ENCODE measurements around the gene TTC31.

Gene TTC31

DNA sequence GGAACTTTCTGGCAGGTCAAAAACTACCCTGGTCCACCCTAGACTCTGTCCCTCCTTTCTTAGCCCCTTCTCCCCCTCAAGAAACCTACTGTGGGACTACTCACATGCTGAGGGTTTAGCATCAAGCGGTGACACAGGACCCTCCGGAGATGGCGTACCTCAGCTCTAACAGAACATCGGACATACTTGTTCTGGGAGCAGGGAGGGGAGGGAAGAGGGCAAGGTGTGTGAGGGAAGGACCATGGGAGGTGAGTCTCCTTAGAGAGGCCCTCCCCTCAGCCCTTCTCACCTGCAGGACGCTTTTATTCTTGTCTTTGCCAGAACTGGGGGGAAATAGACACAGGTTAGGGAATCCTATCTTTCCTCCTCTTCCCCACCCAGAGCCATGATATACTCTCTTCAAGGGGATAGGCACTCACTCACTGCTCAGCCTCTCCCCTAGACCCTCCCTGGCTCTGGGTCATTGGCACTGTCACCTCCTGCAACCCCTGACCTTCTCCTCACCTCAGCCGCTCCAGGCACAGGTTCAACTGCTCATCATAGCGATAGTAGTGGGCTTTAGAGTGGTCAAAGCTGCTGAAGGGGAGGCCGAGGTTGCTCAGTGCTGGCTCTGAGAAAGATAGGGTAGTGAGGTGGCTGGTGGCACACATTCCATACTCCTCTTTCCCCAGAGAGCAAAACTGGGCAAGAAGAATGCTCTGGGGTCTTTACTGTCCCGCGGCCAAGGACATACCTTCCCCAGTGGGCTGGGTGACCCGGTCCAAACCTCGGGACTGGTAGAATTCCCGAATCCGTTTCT, 22.8 kb downstream of the TTC31 start:
- no peak for DNase-seq

DNA sequence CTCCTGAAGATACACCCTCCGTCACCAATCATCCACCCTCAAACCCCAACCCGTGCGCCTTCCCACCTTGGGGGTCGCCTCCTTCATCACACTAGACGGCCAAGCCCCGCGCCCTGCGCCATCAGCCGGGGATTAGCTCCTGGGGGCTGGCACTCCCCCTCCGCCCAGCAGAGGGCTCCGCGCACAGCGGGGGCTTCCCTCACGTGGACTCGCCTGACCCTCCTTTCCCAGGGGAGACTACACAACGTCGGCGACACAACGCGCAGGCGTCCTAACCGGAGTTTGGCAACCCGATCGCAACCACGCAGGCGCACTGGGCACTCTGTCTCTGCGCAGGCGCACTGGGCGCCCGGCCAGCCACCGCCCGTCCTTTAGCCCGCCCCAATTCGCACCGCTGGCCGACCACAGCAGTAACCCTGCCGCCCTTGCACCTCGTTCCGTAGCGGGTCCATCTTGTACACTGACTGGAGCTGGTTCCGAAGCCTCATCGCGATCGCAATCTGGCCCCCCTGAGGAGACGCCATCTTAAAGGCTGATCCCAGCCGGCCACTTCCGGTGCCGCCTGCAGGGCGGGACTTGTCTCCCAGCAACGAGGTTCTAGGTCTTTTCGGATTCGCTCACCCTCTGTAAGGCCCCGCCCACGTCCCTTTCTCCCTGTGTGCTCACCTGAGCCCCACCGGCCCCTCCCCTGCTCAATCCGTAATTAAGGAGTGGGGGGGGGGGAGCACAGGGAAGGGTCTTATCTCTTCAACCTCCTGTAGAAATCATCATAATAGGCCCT, 24.5 kb downstream of the TTC31 start, which contains the start of gene PCGF1:
PCGF1 (minus strand) TSS at position 551 of the 781 bp plus-strand sequence; CDS start at position 524, 27 bp downstream.
- peak; percentile 94 to 100 (median 98) for DNase-seq

DNA sequence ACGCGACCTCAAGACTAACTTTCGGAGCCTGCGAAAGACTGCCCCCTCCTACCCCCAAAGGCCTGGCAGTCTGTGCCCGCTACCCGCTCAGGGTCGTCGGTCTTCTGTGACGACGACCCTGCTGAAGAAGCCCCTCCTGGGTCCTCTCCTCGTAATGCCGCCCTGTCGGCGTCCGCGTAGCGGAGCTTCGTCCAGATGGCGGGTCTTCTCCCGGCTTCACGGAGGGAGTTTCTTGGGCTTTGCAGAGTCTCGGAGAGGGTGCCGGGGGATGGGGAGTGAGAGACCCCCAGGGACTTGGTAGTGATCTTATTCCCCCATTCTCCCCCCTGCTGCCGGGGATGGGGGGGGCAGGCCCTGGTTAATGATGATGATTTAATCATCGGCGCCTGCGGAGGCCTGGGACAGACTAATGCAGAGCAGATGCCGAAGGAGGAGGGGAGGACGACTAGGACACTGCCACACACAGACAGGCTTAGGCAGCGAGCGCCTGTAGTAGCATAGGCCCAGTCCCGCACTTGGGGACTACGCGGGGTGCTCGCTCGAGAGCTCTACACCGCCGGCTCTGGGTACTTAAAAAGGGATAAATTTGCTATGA, 25.1 kb downstream of the TTC31 start:
- peak in 2 of 6 experiments; percentile 13 to 51 for DNase-seq

DNA sequence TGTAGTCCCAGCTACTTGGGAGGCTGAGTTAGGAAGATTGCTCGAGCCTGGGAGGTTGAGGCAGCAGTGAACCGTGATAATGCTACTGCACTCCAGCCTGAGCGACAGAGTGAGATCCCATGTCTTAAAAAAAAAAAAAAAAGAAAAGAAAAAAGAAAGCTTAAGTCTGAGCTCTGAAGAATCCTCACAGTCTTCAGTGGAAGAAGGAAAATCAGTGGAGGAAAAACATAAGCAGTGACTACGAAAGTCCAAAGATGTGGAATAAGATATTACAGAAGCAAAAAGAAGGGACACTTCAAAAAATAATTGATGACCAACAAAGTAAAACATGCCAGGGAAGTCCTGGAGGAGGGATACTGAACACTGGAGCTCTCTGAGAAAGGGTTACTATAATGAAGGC, 27.4 kb downstream of the TTC31 start:
- no peak for DNase-seq

DNA sequence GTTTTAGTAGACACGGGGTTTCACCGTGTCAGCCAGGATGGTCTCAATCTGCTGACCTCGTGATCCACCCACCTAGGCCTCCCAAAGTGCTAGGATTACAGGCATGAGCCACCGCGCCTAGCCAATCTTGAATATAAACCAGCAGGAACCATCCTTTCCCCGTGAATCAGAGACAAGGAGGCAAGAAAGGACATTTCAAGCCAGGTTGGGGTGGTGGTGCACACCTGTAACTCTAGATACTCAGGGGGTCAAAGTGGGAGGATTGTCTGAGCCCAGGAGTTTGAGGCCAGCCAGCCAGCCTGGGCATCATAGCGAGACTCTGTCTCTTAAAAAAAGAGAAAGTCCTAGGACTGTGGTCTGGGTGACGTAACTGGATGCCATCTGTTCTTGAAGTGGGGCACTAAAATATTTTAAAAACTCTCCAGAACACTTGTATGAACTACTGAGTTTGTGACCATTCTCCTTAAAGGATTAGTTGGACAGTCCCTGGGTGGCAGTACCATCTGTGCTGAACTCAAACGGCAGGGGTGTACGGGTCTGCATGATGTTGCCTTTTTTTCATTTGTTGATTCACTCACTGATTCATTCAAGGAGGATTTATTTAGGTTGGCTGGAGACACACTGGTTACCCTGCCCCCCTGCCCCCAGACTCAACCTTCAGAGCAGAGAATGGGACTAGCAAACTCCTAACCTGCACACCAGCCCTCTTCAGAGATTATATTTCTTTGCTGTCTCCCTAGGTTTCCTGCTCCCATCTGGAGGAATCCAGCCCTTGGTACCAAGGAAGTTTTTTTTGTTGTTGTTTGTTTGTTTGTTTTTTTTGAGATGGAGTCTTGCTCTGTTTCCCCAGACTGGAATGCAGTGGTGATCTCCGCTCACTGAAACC, 28.5 kb downstream of the TTC31 start:
- DNase-seq: no peak

DNA sequence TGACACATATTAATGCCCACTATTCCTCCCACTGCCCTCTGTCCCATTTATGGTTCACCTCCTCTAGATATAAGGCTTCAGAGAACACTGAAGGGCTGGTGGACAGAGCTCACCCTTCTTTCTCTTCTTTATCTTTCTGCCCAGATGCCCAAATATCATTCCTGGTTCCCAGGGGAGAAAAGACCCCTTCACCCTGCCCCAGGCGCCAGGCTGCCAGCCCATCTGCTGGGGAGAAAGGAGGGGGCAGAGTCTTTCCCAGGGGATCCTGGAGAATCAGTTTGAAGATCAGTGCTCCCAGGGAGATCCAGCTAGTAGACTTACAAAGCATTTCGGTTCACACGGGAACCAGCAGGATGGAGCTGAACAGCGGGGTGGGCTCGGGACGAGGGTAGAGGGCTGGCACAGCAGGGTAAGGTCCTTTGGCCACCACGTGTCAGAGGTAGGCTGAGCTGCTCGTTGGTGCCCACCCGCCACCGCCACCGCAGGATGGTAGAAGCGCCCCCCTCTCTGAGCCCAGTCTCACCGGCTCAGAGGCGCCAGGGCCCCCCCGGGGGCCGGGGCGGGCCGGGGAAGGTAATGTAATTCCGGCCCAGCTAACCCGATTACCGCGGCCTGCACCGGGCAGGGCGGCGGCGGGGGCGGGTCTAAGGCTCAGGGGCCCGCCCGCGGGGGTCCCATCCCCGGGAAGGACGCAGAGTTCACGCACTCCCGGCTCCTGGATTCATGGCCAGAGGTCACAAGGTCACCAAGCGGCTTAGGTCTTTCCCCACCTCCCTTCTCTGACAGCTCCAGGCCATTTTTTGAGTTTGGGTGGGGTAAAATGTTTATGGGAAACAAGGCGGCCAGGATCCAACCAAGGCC, 30.1 kb downstream of the TTC31 start:
- no peak for DNase-seq

DNA sequence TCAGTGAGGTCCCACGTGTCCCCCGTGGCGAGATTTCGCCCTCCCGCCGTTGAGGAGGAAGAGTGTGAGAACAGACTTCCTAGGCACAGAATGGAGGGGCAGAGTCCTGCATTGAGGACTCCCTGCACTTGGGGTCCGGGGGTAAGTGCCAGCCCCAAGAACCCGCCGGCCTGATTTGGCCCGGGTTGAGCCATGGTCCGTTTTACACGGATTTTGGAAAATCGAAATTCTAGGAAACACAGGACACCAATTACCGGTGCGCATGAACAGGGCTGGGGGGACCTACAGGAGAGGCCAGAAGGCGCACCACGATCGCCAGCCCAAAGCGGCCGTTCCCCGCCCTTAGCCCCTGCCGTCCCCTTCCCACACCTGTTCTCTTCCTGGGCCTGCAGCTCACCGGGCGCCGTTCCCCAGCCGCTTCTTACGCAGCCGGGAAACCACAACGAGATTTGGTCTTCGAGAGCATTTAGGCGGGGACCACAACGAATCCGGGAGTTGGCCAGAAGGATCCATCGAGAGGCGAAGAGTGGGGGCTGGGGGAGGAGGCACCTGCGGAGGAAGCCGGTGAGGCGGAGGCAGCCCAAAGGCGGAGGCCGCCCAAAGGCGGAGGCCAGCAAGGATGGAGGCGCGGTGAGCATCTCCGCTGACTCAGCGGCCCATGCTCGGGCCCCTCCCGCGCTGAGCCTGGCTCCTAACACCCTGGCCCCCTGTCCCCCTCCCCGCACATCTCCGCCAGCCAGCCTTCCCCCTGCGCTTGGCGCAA, 30.9 kb downstream of the TTC31 start:
- DNase-seq: peak in 2 of 6 experiments; percentile 20 to 28

DNA sequence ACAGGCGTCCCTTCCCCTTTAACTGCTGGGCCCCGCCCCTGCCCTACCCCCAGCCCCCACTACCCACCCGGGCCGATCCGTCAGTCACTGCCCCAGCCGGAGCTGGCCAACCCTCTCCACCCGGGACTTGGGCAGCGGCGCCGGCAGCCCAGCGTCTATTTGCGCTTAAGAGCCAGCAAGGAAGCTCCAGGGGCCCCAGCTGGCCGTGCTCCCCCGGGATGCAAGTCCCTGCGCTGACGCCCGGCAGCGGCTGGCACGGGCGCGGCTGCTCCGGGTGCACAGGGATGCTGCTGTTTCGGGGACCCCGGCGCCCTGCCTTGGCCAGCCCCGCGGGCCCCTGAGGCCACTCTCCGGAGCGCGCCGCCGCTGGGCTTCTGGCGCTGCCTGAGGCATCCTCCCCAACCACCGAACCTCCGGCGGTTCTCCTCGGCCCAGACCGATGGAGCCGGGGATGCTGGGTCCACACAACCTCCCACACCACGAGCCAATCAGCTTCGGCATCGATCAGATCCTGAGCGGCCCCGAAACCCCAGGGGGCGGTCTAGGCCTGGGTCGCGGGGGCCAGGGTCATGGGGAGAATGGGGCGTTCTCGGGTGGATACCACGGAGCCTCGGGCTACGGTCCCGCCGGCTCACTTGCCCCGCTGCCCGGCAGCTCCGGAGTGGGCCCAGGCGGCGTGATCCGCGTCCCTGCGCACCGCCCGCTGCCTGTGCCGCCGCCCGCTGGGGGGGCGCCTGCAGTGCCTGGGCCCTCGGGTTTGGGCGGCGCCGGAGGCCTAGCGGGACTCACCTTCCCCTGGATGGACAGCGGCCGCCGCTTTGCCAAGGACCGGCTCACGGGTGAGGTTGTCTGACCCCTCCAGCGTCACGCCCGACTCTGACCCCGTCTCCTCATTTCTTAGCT, 31.7 kb downstream of the TTC31 start, which contains the start of gene TLX2:
TLX2 (plus strand) TSS at position 83 of the 903 bp plus-strand sequence; CDS start at position 440, 357 bp downstream.
- peak in 2 of 6 experiments; percentile 30 to 43 for DNase-seq

DNA sequence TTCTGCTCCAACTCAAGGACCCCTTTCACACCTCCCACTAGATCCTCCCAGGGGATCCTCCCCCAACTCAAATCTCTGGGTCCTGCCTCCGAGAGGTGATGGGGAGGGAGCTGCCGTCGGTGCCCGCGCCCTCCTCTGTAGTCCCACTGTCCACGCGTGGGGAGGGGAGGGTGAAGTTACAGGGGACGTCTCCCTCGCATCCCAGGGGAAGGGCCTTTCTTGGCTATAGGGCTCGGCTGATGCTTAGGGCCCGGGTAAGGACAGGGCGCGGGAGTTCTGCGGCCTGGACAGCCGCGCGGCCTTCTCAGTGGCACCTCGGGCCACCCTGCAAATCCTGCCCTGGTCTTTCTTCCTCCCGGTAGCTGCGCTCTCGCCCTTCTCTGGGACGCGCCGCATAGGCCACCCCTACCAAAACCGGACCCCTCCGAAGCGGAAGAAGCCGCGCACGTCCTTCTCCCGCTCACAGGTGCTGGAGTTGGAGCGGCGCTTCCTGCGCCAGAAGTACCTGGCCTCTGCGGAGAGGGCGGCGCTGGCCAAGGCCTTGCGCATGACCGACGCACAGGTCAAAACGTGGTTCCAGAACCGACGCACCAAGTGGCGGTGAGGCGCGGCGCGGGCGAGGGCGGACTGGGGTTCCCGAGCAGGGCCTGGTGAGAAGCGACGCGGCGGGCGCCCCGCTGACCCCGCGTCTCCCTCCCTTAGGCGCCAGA, 32.5 kb downstream of the TTC31 start:
- peak in 2 of 6 experiments; percentile 4 to 30 for DNase-seq

DNA sequence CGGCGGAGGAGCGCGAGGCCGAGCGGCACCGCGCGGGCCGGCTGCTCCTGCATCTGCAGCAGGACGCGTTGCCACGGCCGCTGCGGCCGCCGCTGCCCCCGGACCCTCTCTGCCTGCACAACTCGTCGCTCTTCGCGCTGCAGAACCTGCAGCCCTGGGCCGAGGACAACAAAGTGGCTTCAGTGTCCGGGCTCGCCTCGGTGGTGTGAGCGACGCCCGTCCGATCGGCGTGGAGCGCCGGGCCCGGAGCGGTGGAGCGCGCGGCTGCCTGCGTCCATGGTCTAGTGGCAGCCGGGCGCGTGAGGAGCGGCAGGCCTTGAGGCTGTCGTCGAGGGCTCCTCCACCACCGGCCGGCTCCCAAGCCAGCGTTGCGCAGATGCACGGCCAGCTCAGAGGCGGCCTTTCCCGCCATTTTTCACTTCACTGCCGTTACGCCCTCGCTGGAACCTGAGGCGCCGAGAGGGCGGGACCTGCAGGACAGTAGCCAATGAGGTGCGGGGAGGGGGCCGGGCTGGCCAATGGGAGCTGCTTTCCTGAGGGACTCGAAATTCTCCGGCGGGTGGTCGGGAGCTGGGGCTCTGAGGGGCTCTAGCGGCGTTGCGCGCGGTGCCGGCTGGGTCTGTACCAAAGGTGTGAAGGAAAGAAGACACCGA, 33.2 kb downstream of the TTC31 start:
- peak in 5 of 6 experiments; percentile 48 to 76 (median 62) for DNase-seq

DNA sequence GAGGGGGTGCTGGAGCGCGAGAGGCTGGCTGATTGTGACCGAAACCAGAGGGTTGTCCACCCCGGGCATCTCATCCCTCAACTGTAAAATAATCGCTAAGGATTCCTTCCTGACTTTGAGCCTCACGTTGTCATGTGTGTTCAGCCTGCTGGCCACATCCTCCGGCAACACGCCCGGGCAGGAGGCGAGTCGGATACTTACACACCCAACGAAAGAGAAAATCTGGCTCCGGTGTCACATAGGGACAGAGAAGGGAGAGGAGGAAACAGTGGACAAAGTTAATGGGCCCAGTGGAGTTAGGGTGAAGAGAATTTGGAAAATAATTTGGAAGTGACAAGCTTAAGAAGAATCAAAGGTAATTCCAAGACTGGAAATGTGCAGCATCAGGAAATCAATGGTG, 33.8 kb downstream of the TTC31 start:
- no peak for DNase-seq

DNA sequence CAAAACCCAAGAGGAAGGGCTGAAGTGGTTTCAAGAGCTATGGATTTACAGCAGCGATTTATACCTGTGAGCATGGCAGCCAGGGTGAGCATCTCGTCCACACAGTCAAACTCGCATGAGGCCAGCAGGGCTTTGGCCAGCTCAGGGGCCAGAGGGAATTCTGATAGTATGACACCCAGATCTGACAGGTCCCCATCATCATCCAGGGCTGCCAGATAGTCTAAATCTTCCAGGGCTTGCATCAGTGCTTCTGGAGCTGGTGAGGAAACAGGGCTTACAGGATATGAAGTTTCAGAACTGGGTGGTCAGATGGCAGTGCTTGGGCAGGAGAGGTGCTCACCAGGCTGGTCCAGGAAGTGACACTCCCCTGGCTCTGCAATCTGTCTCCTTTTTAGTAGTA, 39.6 kb downstream of the TTC31 start:
- DNase-seq: no peak

DNA sequence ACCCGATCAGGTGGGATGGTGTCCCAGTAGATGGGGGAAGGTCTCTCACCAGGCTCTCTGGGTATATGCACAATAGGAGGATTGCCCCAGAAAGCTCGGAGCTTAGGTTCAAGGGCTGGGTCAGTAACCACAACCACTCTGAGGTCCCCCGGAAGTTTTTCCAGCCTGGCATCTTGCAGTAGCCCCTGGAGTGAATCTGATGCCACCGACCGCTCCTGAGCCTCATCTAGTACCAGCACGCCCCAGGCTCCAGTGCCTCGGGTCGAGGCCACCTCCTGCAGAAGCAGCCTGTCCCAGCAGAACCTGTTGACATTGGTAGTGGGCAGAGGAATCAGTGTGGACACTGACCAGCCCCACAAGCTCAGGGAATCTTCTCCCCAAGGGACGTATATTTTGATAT, 41.1 kb downstream of the TTC31 start:
- DNase-seq: no peak

DNA sequence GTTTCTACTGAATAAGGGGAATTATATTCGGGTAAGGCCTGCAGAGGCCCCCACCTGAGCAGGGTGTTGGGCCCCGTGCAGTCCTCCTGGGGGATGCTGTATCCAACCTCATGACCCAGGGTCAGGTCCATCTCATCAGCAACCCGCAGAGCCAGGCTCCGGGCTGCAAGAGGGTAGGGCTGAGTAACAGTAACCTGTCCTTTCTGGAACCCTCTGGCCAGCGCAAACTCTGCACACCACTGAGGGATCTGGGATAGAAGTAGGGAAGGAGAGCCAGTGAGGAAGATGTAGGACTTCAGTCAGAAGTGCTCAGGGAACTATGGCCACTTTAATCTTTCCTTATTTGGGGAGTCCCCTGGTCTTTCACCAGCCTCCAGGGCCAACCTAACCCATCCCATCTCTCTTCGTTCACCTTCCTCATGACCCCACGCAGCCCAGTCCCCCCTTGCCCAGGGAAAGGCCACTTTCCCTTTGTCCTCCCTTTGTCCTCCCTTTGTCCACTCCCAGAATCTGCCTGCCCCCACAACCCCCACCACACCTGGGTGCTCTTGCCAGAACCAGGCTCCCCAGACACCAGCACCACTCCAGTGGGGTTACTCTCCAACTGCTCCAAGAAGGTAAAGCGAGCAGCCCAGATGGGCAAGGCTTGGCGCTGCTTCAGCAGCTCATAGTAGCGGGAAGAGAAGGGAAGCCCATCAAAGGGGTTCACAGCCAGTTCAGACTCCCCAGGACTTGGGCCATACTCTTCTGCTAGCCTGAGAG, 42.3 kb downstream of the TTC31 start:
- no peak for DNase-seq

DNA sequence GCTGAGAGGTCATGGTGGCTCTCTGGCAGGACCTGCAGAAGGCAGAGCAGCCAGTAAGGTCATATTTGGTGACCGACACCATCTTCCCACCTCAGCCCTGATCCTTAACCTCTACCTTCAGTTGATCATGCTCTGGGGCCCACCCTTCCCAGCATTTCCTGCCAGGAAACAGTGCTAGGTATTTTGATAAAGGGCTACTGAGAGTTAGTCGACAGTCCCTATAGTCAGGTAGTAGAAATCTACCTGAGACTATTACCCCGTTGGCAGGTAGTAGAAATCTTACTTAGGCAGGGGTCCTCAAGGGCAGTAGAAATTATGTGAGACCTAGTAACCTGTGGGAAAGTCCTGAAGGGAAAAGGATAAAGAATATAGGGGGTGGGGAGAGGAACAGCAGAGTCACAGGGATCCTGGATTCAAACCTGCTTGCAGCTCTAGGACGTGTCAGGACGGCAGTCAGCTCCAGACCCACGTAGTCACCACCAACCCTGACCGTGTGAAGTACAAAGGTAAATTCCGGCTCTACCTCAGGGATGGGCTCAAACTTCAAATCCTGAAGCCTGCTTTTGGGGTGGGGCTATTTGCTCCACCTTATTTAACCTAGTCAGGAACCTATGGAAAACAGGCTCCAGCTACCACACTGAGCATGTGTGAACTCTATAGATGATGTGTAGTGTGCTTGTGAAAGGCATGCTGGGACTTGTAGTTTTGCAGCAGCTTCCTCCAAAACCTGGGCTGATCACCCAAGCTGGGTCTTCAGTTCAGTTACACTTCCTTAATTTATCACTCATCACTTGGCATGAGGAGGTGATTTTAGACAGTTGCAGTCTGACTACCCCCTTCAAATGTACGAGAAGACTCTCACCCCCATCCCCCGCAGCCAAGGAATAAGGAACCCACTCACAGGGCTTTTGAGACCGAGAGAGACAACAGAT, 43.1 kb downstream of the TTC31 start, which contains the start of gene DQX1:
DQX1 (minus strand) TSS at position 515 of the 932 bp plus-strand sequence; CDS start at position 13, 502 bp downstream.
- DNase-seq: peak in 1 of 6 experiments; percentile 18

DNA sequence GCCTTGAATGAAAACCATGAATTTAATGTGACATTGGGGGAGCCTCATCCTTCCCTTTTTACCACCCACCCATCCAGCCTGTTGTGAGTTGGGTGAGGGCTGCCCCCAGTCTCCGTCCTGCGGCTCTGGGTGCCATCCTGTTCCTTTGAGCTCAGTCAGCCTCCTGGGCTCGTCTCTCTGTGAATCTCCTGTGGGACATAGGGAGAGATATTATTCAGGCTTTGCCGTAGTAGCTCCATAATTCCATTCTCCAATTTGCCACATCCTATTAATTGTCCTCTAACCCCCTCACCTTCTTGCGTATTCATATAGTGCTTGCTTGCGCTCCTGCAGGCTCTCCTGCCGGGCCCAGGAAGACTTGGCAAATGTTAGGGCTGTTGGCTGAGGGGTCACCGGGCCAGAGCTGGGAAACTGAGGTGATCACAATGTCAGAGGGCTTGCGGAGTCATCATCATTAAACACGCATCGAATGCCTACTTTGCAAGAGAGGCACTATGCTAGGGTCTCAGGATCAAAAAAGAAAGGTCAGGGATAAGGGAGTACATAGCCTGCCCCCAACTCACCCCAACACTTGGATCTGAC, 43.9 kb downstream of the TTC31 start:
- DNase-seq: no peak

All from stimulated activated naive CD4-positive, alpha-beta T cell (primary cell).